Right forelimb (tissue), 1 donor: ENCODE measurements around the gene FRG2.
A peak's percentile ranks its signal among the peaks of the same experiment; 100 is the strongest.
"Not testable (repeated sequence)": the region's sequence is repeated elsewhere in the genome, so short reads cannot be mapped to it uniquely, and the experiment has no call there.

ENCODE experiments used
- DNase-seq: peaks from one replicate; pipeline ENCODE4 v3.0.0-alpha.2; 2018

FRG2 gene

DNA sequence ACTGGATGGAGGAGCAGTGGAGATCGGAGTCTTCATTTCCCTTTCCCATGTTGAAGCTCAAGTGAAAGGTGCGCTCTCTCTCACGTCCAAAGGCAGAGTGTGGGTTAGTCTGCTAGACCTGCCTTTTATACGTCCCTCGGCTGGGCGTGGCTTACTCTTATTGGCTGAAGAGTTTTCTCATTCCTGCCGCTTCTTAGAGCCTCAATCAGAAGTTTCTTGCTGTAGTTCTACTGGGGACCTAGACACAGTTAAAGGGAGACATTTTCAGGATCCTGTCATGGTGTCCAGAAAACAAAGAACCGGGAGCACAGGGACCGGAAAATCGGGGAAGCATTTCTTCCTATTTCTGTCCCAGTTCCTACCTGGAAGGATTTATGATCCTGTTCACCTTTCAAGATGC is at the start of gene FRG2:
Gene FRG2 (minus strand): TSS at position 101 of the 400 bp plus-strand sequence. CDS start 52 bp downstream, at position 49.
- DNase-seq, result not testable (repeated sequence)

DNA sequence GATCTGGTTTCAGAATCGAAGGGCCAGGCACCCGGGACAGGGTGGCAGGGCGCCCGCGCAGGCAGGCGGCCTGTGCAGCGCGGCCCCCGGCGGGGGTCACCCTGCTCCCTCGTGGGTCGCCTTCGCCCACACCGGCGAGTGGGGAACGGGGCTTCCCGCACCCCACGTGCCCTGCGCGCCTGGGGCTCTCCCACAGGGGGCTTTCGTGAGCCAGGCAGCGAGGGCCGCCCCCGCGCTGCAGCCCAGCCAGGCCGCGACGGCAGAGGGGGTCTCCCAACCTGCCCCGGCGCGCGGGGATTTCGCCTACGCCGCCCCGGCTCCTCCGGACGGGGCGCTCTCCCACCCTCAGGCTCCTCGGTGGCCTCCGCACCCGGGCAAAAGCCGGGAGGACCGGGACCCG is 41.3 kb upstream of the FRG2 start:
- DNase-seq, result not testable (repeated sequence)

DNA sequence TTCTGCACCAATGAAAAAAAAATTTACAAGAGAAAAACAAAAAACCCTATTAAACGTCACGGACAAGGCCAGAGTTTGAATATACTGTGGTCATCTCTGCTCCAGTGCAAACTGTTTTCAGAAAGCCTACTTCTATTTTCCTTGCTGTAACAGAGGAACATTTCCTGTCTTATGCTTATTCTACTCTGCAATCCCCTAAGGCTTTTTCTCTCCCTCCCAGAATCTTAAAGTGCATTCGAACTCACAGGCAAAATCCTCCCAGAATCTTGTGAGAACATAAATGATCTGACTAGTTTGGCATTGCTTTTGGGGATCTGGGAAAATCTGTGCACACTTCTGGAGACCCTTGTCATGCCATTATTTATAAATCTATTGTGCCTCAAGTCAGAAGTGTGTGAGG is 37.7 kb upstream of the FRG2 start:
- not testable (repeated sequence) for DNase-seq

DNA sequence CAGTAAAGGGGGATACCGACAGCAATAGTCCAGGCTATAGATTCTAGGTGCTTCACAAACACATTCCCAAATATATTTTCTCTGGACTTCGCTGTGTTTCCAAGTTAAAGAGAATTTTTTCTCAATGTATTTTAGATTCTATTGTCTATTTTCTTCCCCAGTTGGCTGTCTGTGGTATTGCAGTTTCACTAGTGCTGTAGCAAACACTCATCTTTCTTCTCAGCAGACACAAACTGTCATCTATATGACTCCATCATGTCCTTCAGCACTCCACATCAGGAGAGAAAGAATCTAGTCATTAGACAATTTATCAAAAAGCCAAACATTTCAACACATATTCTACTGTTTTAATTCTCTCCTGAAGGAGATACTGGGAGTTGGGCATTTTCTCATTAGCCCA is 37.3 kb upstream of the FRG2 start, which contains the start of gene DBET:
Gene DBET (plus strand): TSS at position 161 of the 400 bp plus-strand sequence.
- not testable (repeated sequence) for DNase-seq

DNA sequence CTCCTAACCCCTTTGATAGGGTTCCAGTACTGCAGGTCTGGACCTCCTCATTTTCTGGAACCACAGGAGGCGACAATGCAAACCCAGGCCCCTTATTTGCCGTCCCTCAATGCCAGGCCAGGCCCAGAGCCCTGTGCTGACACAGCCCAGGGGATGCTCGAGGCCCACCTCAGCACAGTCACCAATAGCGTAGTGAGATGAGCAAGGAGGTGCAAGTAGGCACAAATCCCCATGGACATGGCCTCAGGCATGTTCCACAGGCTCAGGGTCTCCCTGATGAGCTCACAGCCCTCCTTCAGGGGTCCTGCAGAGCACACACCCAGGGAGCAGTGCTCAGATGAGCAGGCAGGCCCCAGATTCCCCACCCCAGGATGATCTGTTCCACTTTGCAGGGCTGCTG is 31.9 kb upstream of the FRG2 start:
- DNase-seq, result not testable (repeated sequence)

DNA sequence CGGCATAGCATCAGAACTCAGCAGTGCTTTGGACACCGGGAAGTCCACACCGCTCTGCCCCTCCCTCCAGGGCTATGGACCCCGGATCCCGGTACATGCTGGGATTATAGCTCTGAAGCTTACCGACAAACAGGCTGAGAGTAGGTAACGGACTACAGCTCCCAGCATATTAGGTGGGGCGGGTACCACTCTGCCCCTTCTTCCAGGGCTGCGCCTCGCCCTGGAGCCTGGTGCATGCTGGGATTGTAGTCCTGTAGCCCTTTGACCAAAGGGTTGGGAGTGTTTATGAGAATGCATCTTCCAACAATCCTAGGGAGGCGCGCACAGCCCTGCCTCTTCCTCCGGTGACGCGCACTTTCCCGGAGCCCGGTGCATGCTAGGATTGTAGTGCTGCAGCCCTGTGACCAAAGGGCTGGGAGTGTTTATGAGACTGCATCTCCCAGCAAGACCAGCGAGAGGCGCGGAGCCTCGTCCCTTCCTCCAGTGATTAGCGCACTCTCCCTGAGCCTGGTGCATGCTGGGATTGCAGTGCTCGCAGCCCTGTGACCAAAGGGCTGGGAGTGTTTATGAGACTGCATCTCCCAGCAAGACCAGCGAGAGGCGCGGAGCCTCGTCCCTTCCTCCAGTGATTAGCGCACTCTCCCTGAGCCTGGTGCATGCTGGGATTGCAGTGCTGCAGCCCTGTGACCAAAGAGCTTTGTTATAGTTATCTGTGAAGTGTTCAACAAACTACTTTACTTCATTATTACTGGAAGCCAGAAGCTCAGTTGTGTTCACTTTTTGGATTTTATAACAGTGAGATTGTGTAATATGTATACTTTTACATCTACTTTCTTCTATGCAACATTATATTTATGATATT is 22.6 kb upstream of the FRG2 start:
- not testable (repeated sequence) for DNase-seq

DNA sequence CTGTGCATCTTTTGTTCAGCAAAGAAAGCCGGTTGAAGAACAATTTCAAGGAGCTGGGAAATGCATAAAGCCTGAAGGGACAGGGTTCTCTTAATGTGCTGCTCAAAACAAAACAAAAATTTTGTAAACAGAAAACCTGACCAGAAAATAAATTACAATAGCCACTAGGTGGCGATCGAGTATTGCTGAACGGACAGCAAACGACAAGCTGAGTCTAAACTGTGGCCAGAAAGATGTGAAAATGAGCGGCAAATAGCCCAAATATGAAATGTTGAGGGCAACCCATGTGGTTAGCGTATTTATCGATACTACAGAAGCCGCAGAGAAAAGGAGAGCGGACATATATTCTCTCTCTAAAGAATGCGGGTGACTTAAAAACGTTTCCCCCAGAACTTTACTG is 20.6 kb upstream of the FRG2 start:
- not testable (repeated sequence) for DNase-seq

DNA sequence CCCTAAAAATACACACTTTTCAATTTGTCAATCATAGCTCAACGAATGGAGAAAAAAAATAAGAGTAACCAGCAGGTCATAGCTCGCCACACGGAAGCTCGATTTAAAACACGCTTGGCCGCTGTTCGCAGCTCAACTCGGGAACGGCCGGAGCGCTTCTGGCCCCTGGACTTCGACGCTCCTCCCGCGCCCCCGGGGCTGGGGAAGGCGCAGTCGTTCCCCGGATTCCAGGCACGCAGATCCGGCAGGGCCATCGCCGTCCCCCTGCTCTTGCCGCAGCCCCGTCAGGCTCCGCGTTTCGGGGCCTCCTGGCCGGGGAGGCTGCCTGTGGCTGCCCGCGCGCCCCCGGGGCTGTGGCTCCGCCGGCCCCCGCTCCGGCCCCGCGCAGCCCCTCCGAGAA is 13.8 kb upstream of the FRG2 start:
- not testable (repeated sequence) for DNase-seq

DNA sequence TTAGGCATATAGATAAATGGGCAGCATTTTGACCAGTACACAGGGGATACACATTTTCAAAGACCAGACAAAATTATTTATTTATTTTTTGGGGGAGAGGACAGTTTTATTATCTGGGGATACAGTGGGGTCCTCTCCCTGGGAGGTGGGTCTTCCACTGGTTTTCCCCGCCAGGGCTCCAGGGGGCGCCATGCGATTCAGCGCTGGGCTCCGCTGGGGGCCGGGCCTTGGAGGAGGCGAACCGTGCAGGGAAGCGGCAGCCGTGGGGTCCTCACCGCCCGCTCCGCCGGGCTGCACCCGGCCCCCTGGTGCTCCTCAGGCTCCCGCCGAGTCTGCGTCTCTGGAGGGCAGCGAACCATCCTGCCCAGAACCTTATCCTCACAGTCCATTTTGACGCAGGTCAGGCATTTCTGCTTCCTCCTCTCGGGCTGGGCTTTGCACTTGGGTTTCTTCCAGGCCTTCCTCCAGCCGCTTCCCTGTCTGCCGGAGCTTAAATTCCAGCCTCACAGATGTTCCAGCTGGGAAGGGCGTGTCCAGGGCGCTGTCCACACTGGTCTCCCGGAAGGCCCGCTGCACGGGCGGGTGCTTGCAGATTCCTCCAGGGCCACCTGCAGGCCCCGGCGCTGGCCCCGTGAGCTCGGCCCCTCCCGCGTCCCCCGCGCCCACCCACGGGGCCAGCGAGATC is 10.8 kb upstream of the FRG2 start:
- not testable (repeated sequence) for DNase-seq

DNA sequence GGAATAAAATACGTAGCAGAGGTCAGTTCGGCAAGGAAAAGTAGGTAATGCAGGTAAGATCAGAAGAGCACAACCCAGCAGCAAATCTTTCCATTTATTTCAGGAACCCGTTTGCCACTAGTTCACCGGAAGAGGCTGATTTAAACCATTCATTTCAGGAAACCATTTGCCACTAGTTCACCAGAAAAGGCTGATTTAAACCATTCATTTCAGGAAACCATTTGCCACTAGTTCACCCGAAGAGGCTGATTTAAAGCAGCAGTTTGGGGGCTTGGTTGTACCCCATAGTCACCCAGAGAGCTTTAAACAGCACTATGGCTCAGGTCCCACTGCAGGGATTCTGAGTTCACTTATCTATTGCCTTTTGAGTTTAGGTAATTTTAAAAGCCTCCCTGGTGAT is 4.2 kb upstream of the FRG2 start:
- DNase-seq, result not testable (repeated sequence)

DNA sequence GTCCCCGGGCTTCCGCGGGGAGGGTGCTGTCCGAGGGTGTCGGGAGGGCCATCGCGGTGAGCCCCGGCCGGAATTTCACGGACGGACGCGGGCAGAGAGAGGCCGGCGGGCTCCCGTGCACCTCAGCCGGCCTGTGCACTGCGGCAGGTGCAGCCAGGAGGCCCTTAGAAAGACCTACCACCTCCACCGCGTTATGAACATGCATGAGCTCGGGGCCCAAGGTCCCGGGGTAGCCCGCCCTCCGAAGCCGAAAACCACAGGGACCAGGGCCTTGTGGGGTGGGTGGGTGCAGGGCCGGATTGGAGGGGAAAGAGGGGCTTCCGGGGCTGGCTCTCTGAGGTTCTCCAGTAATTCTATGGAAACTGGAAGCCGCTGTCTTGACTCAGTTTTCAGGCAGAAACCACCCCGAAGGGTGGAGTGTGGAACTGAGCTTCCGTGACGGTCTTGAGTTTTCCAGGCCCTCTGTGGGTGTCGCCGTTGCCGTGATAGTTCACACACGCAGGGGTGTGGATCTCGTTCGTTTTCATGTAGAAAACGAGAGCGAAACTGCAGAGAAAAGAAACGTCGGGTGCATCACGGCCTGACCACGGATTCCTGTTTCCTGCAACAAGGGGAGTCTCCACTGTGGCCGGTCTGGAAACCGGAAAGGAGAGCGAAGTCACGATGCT is 4.3 kb downstream of the FRG2 start:
- peak; percentile 45 for DNase-seq

DNA sequence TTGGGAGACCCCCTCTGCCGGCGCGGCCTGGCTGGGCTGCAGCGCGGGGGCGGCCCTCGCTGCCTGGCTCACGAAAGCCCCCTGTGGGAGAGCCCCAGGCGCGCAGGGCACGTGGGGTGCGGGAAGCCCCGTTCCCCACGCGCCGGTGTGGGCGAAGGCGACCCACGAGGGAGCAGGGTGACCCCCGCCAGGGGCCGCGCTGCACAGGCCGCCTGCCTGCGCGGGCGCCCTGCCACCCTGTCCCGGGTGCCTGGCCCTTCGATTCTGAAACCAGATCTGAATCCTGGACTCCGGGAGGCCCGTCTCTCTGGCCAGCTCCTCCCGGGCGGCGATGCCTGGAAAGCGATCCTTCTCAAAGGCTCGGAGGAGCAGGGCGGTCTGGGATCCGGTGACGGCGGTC is 5.1 kb downstream of the FRG2 start:
- DNase-seq, result not testable (repeated sequence)

DNA sequence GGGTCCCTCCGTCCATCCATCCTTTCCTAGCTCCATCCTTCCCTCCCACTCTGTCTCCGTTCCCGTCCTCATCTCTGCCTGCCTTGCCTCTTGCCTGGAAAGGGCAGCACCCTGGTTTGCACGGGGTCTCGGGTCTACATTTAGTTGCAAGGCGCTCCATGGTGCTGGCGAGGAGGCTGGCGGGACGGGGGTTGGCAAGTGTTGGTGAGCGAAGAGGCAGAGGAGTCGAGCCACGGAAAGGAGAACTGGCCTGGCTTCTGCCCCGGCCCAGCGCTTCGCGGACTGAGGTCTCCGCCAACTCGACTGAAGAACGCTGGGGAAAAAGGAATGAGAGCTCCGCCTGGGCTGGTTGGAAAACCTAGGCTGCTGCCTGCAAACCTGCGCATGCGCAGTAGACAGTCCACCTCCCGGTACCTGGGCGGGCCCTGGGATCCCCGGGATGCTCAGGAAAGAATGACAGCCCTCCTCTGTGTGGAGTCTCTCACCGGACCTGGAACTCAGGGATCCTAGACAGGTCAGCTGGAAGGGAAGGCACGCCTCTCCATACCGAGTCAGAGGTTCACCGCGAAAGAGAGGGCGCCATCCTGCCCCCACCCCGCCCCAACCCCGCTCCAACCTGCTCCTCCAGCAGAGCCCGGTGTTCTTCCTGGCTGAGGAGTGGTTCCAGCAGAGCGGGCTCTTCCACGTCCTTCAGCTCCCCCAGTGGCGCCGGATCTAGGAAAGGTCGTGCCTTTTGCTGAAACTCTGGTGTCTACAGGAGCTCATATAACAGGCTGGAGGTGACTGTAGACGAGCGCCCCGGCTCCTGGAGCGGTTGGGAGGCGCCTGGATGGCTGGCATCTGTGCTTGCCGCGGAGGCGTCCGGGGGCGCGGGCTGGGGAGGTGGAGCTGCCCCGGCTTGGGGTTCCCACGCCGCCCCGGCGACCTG is 6.0 kb downstream of the FRG2 start:
- peak; percentile 68 for DNase-seq

DNA sequence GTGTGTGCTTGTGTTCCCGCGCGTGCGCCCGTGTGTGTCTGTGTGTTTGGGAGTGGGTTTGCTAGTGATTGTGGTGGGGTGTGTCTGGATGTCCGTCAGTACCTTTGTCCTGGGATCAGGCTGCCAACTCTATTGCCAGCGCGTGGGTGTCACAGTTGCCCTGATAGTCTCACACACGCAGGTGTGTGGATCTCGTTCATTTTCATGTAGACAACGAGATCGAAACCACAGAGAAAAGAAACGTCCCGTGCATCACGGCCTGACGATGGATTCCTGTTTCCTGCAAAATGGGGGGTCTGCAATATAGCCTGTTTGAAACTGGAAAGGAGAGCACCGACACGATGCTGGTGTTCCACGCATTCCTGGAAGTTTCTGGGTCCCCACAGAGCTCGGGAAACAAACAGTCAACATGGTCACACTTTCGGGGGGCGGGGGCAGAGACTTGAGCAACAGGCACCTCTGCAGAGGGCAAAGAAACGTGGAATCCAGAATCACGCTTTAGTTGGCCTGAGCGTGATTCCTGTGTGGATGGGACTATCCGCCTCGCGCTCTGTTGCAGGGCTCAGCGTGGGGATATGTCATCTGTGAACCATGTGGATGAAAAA is 7.1 kb downstream of the FRG2 start:
- DNase-seq, result not testable (repeated sequence)

DNA sequence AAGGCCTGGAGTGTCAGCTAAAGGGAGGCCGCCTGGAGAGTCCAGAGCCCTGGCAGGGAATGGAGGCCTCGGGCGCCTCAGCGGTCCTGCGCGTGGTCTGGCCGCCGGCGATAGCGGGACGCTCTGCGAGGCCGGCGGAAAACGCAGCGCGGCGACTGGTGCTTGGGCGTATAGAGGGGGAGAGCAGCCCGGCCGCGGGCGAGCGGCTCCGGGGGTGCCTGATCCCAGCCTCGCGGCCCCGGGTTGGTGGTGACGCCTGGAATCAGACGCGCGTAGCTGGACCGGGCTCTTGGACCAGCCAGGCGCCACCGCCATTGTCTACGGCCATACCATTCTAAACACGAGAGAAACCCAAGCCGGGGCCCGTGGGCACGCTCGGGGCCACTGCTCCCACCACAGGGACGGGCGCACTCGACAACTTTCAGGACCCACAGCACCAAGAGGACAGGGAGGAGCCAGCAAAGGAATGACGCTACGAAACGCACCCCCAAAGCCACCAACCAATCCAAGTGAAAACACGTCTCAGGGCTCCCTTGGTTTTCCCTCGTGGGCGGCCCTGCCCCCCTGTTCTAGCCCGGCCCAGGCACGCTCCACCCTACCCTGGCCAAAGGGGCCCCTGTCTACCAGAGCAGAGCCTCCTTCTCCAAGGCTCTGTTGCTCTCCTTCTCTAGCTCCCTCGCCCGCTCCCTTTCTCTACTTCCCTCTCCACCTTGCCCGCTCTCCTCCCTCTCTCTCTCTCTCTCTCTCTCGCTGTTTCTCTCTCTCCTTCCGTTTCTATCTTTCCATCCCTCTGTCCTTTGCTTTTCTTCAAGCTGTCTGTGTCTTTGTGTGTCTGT is 7.8 kb downstream of the FRG2 start:
- DNase-seq, result peak; percentile 41

DNA sequence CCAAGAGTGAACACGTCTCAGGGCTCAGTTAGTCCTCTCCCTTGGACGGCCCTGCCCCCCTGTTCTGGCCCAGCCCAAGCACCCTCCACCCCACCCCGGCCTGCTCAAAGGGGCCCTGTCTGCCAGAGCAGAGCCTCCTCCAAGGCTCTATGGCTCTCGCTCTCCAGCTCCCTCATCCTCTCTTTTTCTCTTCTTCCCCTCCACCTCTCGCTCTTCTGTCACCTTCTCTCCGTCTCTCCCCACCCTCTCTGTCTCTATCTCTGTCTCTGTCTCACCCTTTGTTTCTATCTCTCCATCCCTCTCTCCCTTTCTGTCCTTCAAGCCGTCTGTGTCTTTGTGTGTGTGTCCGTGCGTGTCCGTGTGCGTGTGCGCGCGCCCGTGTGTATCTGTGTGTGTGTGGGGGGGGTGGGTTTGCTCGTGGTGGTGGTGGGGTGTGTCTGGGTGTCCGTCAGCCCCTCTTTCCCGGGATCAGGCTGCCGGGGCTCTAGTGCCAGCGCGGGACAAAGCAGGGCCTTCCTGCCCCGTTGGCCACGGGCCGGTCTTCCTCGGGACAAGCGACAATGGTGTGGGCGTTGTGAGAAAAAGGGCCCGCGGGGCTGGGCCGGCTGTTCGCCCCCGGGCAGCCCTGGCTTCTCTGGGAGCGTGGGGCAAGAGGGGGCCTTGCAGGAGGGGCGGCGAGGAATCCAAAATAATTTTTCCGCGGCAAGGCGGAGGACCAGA is 8.7 kb downstream of the FRG2 start:
- no peak for DNase-seq

DNA sequence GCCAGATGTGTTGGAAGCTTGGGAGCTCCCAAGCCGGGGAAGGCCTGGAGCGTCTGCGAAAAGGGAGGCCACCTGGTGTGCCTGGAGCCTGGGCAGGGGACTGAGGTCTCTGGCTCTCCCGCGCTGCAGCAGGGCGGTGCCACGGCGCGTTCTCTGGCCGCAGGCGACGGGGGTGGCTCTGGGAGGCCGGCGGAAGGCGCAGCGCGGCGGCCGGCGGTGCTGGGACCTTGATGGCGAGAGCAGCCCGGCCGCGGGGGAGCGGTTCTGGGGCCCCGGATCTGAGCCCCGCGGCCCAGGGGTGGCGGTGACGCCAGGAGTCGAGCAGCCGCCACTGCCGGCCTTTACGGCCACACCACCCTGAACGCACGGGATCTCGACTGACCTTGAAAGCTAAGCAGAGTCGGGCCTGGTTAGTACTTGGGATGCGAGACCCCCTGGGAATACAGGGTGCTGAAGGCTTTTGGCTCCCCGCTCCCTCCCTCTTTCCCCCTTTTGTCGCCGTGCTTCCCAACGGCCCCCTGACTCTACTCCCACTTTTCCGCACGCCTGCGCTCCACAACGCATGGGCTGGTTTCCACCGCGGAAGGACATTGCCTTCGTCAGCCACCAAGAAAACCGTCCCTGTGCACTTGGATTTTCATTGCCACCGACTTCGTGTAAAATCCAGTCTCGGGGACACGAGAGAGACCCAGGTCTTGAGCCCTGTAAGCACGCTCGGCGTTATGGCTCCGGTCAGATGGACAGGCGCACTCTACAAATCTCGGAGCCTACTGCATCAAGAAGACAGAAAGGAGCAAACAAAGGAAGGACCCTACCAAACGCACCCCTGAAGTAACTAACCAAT is 9.5 kb downstream of the FRG2 start:
- DNase-seq, result peak; percentile 42

DNA sequence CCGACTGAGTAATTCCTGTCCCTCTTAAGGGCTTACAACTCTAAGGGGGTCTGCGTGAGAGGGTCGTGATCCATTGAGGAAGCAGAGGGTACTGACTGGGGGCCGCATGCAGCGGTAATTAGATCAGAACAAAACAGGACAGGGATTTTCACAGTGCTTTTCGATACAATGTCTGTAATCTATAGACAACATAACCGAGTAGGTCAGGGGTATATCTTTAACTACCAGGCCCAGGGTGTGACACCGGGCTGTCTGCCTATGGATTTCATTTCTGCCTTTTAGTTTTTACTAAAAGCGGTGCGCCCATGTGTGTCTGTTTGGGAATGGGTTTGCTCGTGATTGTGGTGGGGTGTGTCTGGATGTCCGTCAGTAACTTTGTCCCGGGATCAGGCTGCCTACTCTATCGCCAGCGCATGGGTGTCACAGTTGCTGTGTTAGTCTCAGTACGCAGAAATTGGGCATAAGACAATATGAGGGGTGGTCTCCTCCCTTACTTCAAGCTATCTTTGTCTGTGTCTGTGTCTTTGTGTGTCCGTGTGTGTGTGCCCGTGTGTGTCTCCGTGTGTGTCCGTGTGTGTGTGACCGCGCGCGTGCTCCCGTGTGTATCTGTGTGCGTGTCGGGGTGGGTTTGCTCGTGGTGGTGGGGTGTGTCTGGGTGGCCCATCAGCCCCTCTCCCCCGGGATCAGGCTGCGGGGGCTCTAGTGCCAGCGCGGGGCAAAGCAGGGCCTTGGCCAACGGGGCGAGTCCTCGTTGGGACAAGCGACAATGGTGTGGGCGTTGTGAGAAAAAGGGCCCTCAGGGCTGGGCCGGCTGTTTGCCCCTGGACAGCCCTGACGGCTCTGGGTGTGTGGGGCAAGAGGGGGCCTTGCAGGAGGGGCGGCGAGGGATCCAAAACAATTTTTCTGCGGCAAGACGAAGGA is 10.4 kb downstream of the FRG2 start:
- DNase-seq, result peak; percentile 41
